DOHH2 (cell line): ENCODE results near the gene CTNND1.

Source experiments
- H3F3A ChIP-seq: fragments of 200-600 bp; sonication (generic), shearing (Covaris generic); 2 replicates; pipeline ENCODE4 v1.6.0; 2016; ENCODE audit warnings: antibody characterized with exemption, mild to moderate bottlenecking; ENCODE audit not compliant: control insufficient read depth, insufficient read depth
- H3K27ac ChIP-seq: fragments of 200-600 bp; sonication (generic); 2 replicates; pipeline ENCODE4 v1.5.1; 2014; ENCODE audit warnings: low read depth, mild to moderate bottlenecking, low read length, moderate library complexity
- H3K27me3 ChIP-seq: fragments of 200-600 bp; sonication (generic); 2 replicates; pipeline ENCODE4 v1.6.1; 2014; ENCODE audit warnings: mild to moderate bottlenecking, low read length, mixed read lengths; ENCODE audit not compliant: control insufficient read depth
- H3K36me3 ChIP-seq: fragments of 200-600 bp; sonication (generic); 2 replicates; pipeline ENCODE4 v1.6.1; 2014; ENCODE audit warnings: mild to moderate bottlenecking, low read length, moderate library complexity, mixed read lengths; ENCODE audit not compliant: control insufficient read depth
- H3K4me1 ChIP-seq: fragments of 200-600 bp; sonication (generic); 2 replicates; pipeline ENCODE4 v1.6.1; 2014; ENCODE audit warnings: mild to moderate bottlenecking, low read length, mixed read lengths; ENCODE audit not compliant: control insufficient read depth
- H3K4me2 ChIP-seq: fragments of 200-600 bp; sonication (generic); 2 replicates; pipeline ENCODE4 v1.6.0; 2014; ENCODE audit warnings: mild to moderate bottlenecking, low read length, moderate library complexity
- H3K4me3 ChIP-seq: fragments of 200-600 bp; sonication (generic); 2 replicates; pipeline ENCODE4 v1.5.1; 2014; ENCODE audit warnings: mild to moderate bottlenecking, low read length, mixed read lengths
- H3K79me2 ChIP-seq: fragments of 200-600 bp; sonication (generic); 2 replicates; pipeline ENCODE4 v1.6.1; 2014; ENCODE audit warnings: mild to moderate bottlenecking, low read length, mixed read lengths; ENCODE audit not compliant: control insufficient read depth
- H3K9me2 ChIP-seq: fragments of 200-600 bp; sonication (generic); replicated peaks from 2 replicates; pipeline ENCODE4 v1.6.1; 2014; ENCODE audit warnings: mild to moderate bottlenecking, low read length, mixed read lengths; ENCODE audit not compliant: control insufficient read depth
- H3K9me3 ChIP-seq: fragments of 200-600 bp; sonication (generic); 2 replicates; pipeline ENCODE4 v1.6.1; 2014; ENCODE audit warnings: antibody characterized with exemption, low read length, mixed read lengths; ENCODE audit not compliant: control insufficient read depth, insufficient read depth
- H4K20me1 ChIP-seq: fragments of 200-600 bp; sonication (generic); 2 replicates; pipeline ENCODE4 v1.6.0; 2014; ENCODE audit warnings: low read depth, mild to moderate bottlenecking, antibody characterized with exemption, low read length, moderate library complexity; ENCODE audit not compliant: control insufficient read depth, insufficient read depth
- EZH2phosphoT487 ChIP-seq: fragments of 200-600 bp; sonication (generic); IDR thresholded peaks from 2 replicates; pipeline ENCODE4 v1.6.1; 2017; ENCODE audit warnings: borderline replicate concordance, mild to moderate bottlenecking, antibody characterized with exemption, low read length, moderate library complexity, mixed read lengths
- TF ChIP-seq, protein P1 (sequence below): fragments of 200-600 bp; sonication (generic); IDR thresholded peaks from one replicate; pipeline ENCODE4 v1.5.1; 2014; ENCODE audit warnings: antibody characterized with exemption, mild to moderate bottlenecking, low read depth, low read length; ENCODE audit not compliant: poor library complexity, severe bottlenecking

Gene CTNND1

DNA sequence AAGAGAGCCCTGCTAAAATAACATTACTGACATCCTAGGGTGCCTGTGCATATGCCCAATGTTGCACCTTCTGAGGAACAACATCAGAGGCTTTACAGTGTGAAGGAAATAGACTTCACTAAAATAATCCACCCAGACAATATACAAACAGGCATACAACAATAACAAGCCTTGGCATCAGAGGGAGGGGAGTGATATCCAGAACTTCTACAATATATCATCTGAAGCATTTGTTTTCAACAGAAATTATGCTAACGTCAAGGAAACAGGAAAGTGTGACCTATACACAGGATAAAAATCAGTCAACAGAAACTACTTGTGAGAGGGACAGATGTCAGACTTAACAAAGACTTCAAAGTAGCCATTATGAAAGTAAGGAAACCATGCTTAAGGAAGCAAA lies 81.3 kb downstream of the CTNND1 start:
- Histone ChIP-seq H3K4me3 (no peak overlapping the region), H3K27ac (no peak overlapping the region), H3K4me1 (no peaks in the 10 kb centered on the region), H3K9me3 (no peaks in the 10 kb centered on the region), H4K20me1 (no peaks in the 10 kb centered on the region), H3K27me3 (no peaks in the 10 kb centered on the region), H3K9me2 (no peaks in the 10 kb centered on the region), H3K79me2 (no peaks in the 10 kb centered on the region), H3K36me3 (no peaks in the 10 kb centered on the region), H3K4me2 (no peak overlapping the region), H3F3A (no peaks in the 10 kb centered on the region)
- TF ChIP-seq, protein P1, sequence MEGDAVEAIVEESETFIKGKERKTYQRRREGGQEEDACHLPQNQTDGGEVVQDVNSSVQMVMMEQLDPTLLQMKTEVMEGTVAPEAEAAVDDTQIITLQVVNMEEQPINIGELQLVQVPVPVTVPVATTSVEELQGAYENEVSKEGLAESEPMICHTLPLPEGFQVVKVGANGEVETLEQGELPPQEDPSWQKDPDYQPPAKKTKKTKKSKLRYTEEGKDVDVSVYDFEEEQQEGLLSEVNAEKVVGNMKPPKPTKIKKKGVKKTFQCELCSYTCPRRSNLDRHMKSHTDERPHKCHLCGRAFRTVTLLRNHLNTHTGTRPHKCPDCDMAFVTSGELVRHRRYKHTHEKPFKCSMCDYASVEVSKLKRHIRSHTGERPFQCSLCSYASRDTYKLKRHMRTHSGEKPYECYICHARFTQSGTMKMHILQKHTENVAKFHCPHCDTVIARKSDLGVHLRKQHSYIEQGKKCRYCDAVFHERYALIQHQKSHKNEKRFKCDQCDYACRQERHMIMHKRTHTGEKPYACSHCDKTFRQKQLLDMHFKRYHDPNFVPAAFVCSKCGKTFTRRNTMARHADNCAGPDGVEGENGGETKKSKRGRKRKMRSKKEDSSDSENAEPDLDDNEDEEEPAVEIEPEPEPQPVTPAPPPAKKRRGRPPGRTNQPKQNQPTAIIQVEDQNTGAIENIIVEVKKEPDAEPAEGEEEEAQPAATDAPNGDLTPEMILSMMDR, result no peak
- TF ChIP-seq EZH2phosphoT487, result no peak

DNA sequence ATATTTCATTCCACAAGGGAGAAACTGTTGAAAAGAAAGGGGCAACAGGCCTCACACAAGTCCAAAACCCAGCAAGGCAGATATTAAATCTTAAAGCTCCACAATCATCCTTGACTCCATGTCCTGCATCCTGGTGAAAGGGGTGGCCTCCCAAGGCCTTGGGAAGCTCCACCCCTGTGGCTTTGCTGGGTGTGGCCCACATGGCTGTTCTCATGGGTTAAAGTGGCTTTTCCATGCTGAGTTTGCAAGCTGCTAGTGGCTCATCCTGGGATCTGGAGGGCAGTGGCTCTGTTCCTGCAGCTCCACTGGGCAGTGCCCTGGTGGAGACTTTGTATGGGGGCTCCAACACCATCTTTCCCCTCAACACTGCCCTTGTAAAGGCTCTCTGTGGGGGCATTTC lies 106.4 kb downstream of the CTNND1 start:
- Histone ChIP-seq H3K27me3 (no peaks in the 10 kb centered on the region; the same call in 1 of the 2 replicates), H3K4me3 (no peak overlapping the region), H3K36me3 (no peaks in the 10 kb centered on the region), H3K9me2 (no peaks in the 10 kb centered on the region), H4K20me1 (no peaks in the 10 kb centered on the region), H3K4me2 (no peak overlapping the region), H3K4me1 (no peaks in the 10 kb centered on the region), H3K27ac (no peak overlapping the region), H3F3A (no peaks in the 10 kb centered on the region), H3K9me3 (no peaks in the 10 kb centered on the region), H3K79me2 (no peaks in the 10 kb centered on the region)
- no peak for TF ChIP-seq EZH2phosphoT487
- TF ChIP-seq, protein P1, result no peak

DNA sequence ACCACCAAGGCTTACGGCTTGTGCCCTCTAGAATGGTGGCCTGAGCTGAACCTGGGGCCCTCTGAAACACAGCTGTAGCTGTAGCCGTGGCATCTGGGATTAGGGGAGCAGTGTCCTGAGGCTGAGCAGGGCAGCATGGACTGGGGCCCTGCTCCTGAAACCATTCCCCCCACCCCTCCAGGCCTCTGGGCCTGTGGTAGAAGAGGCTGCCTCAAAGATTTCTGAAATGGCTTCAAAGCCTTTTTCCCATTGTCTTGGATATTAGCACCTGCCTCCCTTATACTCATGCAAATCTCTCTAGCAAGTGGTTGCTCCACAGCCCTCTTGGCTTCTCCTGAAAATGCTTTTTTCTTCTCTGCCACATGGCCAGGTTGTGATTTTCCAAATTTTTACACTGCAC lies 106.9 kb downstream of the CTNND1 start:
- Histone ChIP-seq H3K4me2 (no peak overlapping the region), H3K27ac (no peak overlapping the region), H3K27me3 (no peaks in the 10 kb centered on the region; the same call in 1 of the 2 replicates), H3K4me3 (no peak overlapping the region), H3K36me3 (no peaks in the 10 kb centered on the region), H3K9me3 (no peaks in the 10 kb centered on the region), H3K4me1 (no peaks in the 10 kb centered on the region), H4K20me1 (no peaks in the 10 kb centered on the region), H3K9me2 (no peaks in the 10 kb centered on the region), H3F3A (no peaks in the 10 kb centered on the region), H3K79me2 (no peaks in the 10 kb centered on the region)
- TF ChIP-seq EZH2phosphoT487, result no peak
- TF ChIP-seq, protein P1, result no peak
